Ishikawa (cell line): ENCODE measurements around the gene CAMK1.

ENCODE experiments used
- CEBPB ChIP-seq: IDR thresholded peaks from 2 replicates; pipeline ENCODE4 v1.6.1; 2012
- CREB1 ChIP-seq: IDR thresholded peaks from 2 replicates; pipeline ENCODE4 v1.6.1; 2012; ENCODE audit warnings: low read depth
- EGR1 ChIP-seq: IDR thresholded peaks from 2 replicates; pipeline ENCODE4 v1.6.1; 2012
- EP300 ChIP-seq: IDR thresholded peaks from 2 replicates; pipeline ENCODE4 v1.6.1; 2012; ENCODE audit warnings: borderline replicate concordance
- FOXM1 ChIP-seq: IDR thresholded peaks from 2 replicates; pipeline ENCODE4 v1.6.1; 2012; ENCODE audit warnings: low read depth, borderline replicate concordance
- MAX ChIP-seq: IDR thresholded peaks from 2 replicates; pipeline ENCODE4 v1.6.1; 2012
- NFIC ChIP-seq: IDR thresholded peaks from 2 replicates; pipeline ENCODE4 v1.6.1; 2012
- RAD21 ChIP-seq: IDR thresholded peaks from 2 replicates; pipeline ENCODE4 v1.6.1; 2012; ENCODE audit warnings: low read depth
- REST ChIP-seq: IDR thresholded peaks from 2 replicates; pipeline ENCODE4 v1.6.1; 2012; ENCODE audit warnings: low read depth, mild to moderate bottlenecking
- TAF1 ChIP-seq: IDR thresholded peaks from 2 replicates; pipeline ENCODE4 v1.6.1; 2012; ENCODE audit warnings: low read depth, mild to moderate bottlenecking
- TCF12 ChIP-seq: IDR thresholded peaks from 2 replicates; pipeline ENCODE4 v1.6.1; 2012; ENCODE audit warnings: low read depth
- TEAD4 ChIP-seq: IDR thresholded peaks from 2 replicates; pipeline ENCODE4 v1.6.1; 2012
- USF1 ChIP-seq: IDR thresholded peaks from 2 replicates; pipeline ENCODE4 v1.6.1; 2012
- YY1 ChIP-seq: IDR thresholded peaks from 2 replicates; pipeline ENCODE4 v1.6.1; 2012; ENCODE audit warnings: low read depth
- ZBTB7A ChIP-seq: IDR thresholded peaks from 2 replicates; pipeline ENCODE4 v1.6.1; 2012; ENCODE audit warnings: low read depth

CAMK1 gene

GRCh38 chr3:9744162-9744561 is 25.6 kb downstream of the CAMK1 start:
- TF ChIP-seq FOXM1 (no peak), NFIC (no peak), TCF12 (no peak), EGR1 (no peak), RAD21 (no peak), REST (no peak), CEBPB (no peak), TEAD4 (no peak)

GRCh38 chr3:9743548-9743947 is 26.2 kb downstream of the CAMK1 start:
- TF ChIP-seq USF1 (no peak), REST (no peak), FOXM1 (no peak), CREB1 (no peak), TEAD4 (no peak), TCF12 (no peak)

- TF ChIP-seq MAX (no peak), EGR1 (no peak), NFIC (no peak), TCF12 (no peak), RAD21 (no peak), CREB1 (no peak), USF1 (no peak), ZBTB7A (no peak), YY1 (no peak), REST (no peak), FOXM1 (no peak)
These were observed 27.2 kb downstream of the CAMK1 start for GRCh38 chr3:9742560-9742959.

- TF ChIP-seq TEAD4 (no peak), ZBTB7A (no peak), YY1 (no peak), CEBPB (no peak), EGR1 (no peak), FOXM1 (no peak), EP300 (no peak), MAX (no peak), USF1 (no peak), NFIC (no peak), REST (no peak), CREB1 (no peak), RAD21 (no peak), TCF12 (no peak), TAF1 (no peak)
These were observed 30.6 kb downstream of the CAMK1 start for GRCh38 chr3:9739181-9739580.
